Renal cortical epithelial cell (primary cell): ENCODE results near the gene SMIM22. TPM values are rescaled to one million over a fixed set of nuclear protein-coding genes. Genes with fewer than 3 reads are reported as not detected.
A peak's percentile ranks its signal among the peaks of the same experiment; 100 is the strongest.

Experiments
- DNase-seq: peaks from one replicate; pipeline ENCODE4 v3.0.0-alpha.2; 2011; ENCODE audit warnings: low read depth
- total RNA-seq: library from RNA; depleted of rRNA; stranded (reverse); fragments of >200 nt; gene quantifications from 2 replicates; pipeline ENCODE4 v1.2.3, GENCODE V29; 2014

Gene SMIM22
- total RNA-seq, 1 donor from 2014 or later: not detected

- DNase-seq: no peak
Measured at GRCh38 chr16:4795828-4796572, 831 bp downstream of the SMIM22 start.

GRCh38 chr16:4796982-4797804 lies 2.0 kb downstream of the SMIM22 start:
- DNase-seq: no peak

- no peak for DNase-seq
Measured at GRCh38 chr16:4797805-4798252, 2.7 kb downstream of the SMIM22 start.

GRCh38 chr16:4798456-4798855 lies 3.3 kb downstream of the SMIM22 start:
- no peak for DNase-seq

- DNase-seq: no peak
Measured at GRCh38 chr16:4799171-4799855, 4.1 kb downstream of the SMIM22 start.

- DNase-seq: no peak
Measured at GRCh38 chr16:4800290-4801041, 5.3 kb downstream of the SMIM22 start.

- no peak for DNase-seq
Measured at GRCh38 chr16:4801051-4801961, 6.1 kb downstream of the SMIM22 start.

- DNase-seq: peak; percentile 47
Measured at GRCh38 chr16:4801962-4802658, 6.9 kb downstream of the SMIM22 start, which contains the start of gene ROGDI. Gene ROGDI, minus strand, starts transcription at chr16:4802633. Its CDS starts 62 bp downstream, at chr16:4802571.

GRCh38 chr16:4802659-4803287 lies 7.6 kb downstream of the SMIM22 start:
- peak; percentile 72 for DNase-seq

GRCh38 chr16:4803401-4803844 lies 8.3 kb downstream of the SMIM22 start:
- no peak for DNase-seq

- no peak for DNase-seq
Measured at GRCh38 chr16:4803898-4804762, 9.0 kb downstream of the SMIM22 start.

- no peak for DNase-seq
Measured at GRCh38 chr16:4805231-4805630, 10.1 kb downstream of the SMIM22 start.

GRCh38 chr16:4806280-4806679 lies 11.1 kb downstream of the SMIM22 start:
- no peak for DNase-seq

GRCh38 chr16:4811242-4811641 lies 16.1 kb downstream of the SMIM22 start:
- DNase-seq: no peak

GRCh38 chr16:4811773-4812172 lies 16.6 kb downstream of the SMIM22 start:
- DNase-seq: no peak

GRCh38 chr16:4813251-4814003 lies 18.3 kb downstream of the SMIM22 start:
- no peak for DNase-seq

GRCh38 chr16:4814046-4814445 lies 18.9 kb downstream of the SMIM22 start:
- no peak for DNase-seq
